ENCODE measurements around the gene NFAM1. TPM values are rescaled to one million over a fixed set of nuclear protein-coding genes. Genes with fewer than 3 reads are reported as not detected.
A peak's percentile ranks its signal among the peaks of the same experiment; 100 is the strongest.

NFAM1 gene
- total and polyA plus RNA-seq, 2 of the 4 experiments (the other 2 are of a cell fraction) = not detected

- 92% methylated on average over 2 of the region's 4 CpGs; no CpG with 5 or more reads in 1 of the 2 experiments for WGBS, 2 experiments (ENCODE audit: extremely low coverage in 2 of 2, insufficient read length in 1 of 2)
Observed at GRCh38 chr22:42341779-42342178, 90.4 kb downstream of the NFAM1 start.

More at GRCh38 chr22:42341779-42342178, 90.4 kb downstream of the NFAM1 start:
- ATAC-seq (ENCODE audit: low read depth) (no peak), DNase-seq (no peak)
- intact Hi-C loops (cut with micrococcal nuclease) (no loop called here), in situ Hi-C loops (cut with MboI; ENCODE audit: low sequenced_read_pairs) (no loop called here), dilution Hi-C loops (cut with HindIII; ENCODE audit: low sequenced_read_pairs, unreplicated experiment) (no loop called here)
- Histone ChIP-seq H2AK9ac (replicated peaks; ENCODE audit: low read depth, low read length, poor library complexity) (peak overlapping the region; percentile 28), H3K4me1 (ENCODE audit: control insufficient read depth, insufficient read depth, low read length) (peaks cover 2% of the 10 kb centered on the region), H2AFZ (replicated peaks; ENCODE audit: low read length, poor library complexity) (no peak overlapping the region), H3K9ac (ENCODE audit: low read depth, low read length) (no peak overlapping the region), H4K91ac (ENCODE audit: insufficient read depth, low read depth, low read length) (no peak overlapping the region), H3K14ac (replicated peaks; ENCODE audit: low read depth, low read length) (no peak overlapping the region), H3K4ac (ENCODE audit: low read depth, low read length) (no peak overlapping the region), H4K8ac (ENCODE audit: low read depth in 2 of 2, low read length in 2 of 2) (no peak overlapping the region), H2BK5ac (ENCODE audit: low read depth, low read length, poor library complexity, severe bottlenecking) (no peak overlapping the region), H2BK120ac (ENCODE audit: low read depth, low read length) (no peak overlapping the region), H2BK15ac (ENCODE audit: low read depth, low read length) (no peak overlapping the region), H3K56ac (ENCODE audit: extremely low read depth, insufficient read depth, low read length) (no peak overlapping the region), H4K20me1 (ENCODE audit: insufficient read depth, low read length) (0 out of 2 replicates have a peak, but pooled peaks cover 8% of the 10 kb centered on the region), H2AK5ac (ENCODE audit: low read depth, low read length) (no peak overlapping the region), H3K27ac (ENCODE audit: insufficient read depth, low read length) (no peak overlapping the region), H3K9me1 (ENCODE audit: insufficient read depth, low read length) (no peaks in the 10 kb centered on the region), H3K79me1 (ENCODE audit: low read depth in 1 of 2, low read length in 2 of 2) (no peaks in the 10 kb centered on the region), H3K4me2 (ENCODE audit: low read depth, low read length) (no peak overlapping the region), H3K4me3 (ENCODE audit: insufficient read depth, low read depth, low read length) (no peak overlapping the region), H3K27me3 (ENCODE audit: control insufficient read depth, insufficient read depth, low read length) (peaks cover 19% of the 10 kb centered on the region; the same call in 1 of the 2 replicates), H3K9me3 (ENCODE audit: control insufficient read depth, insufficient read depth, low read length) (no peaks in the 10 kb centered on the region), H3K23ac (ENCODE audit: low read depth, low read length) (no peak overlapping the region), H3K36me3 (ENCODE audit: control insufficient read depth, insufficient read depth, low read length) (no peaks in the 10 kb centered on the region), H2BK20ac (ENCODE audit: low read depth, low read length) (no peak overlapping the region), H4K5ac (ENCODE audit: low read depth, low read length) (no peak overlapping the region), H3K18ac (ENCODE audit: low read depth, low read length) (no peak overlapping the region)
- TF ChIP-seq SMC3 (IDR thresholded peaks at IDR 0.05; ENCODE audit: low read depth, low read length) (no peak), CTCF (conservative IDR thresholded peaks at IDR 0.05; ENCODE audit: low read depth, low read length) (no peak), RFX5 (IDR thresholded peaks at IDR 0.05; ENCODE audit: low read depth, low read length) (no peak), CHD1 (IDR thresholded peaks at IDR 0.05; ENCODE audit: low read depth, low read length) (no peak), RCOR1 (IDR thresholded peaks at IDR 0.05; ENCODE audit: insufficient replicate concordance, low read length) (no peak), USF2 (IDR thresholded peaks at IDR 0.05; ENCODE audit: low read depth, low read length) (no peak), BHLHE40 (IDR thresholded peaks at IDR 0.05; ENCODE audit: low read depth, low read length) (no peak)
- CTCF ChIA-PET = no interaction called here
- BruUV-seq (replicated peaks) = no TSS peak
- POLR2A ChIA-PET (ENCODE audit: unreplicated experiment) = no interaction called here

Measured in IMR-90 (cell line).